ENCODE measurements around the gene PARD3. TPM values are rescaled to one million over a fixed set of nuclear protein-coding genes. Genes with fewer than 3 reads are reported as not detected.

Gene PARD3
- total and polyA plus RNA-seq, 2 donors from 2014 or later = 21.1 to 47.5 TPM

GRCh38 chr10:34190580-34190979 is 624.5 kb downstream of the PARD3 start:
- TF ChIP-seq CTCF (IDR thresholded peaks at IDR 0.05; ENCODE audit: borderline replicate concordance, extremely low read depth, insufficient read depth) = no peak
- H3K36me3 ChIP-seq (ENCODE audit: control insufficient read depth in 2 of 3, insufficient read depth in 3 of 3, low read length in 3 of 3) = no peaks in the 10 kb centered on the region
- no peaks in the 10 kb centered on the region for H3K27me3 ChIP-seq (ENCODE audit: control insufficient read depth, insufficient read depth, low read length)
- FAIRE-seq = no peak
- no peak overlapping the region for H3K27ac ChIP-seq (ENCODE audit: low read depth in 2 of 2, low read length in 2 of 2)
- H3K4me1 ChIP-seq (ENCODE audit: control insufficient read depth in 2 of 3, insufficient read depth in 2 of 3, low read depth in 1 of 3, low read length in 3 of 3) = peaks cover 0 to 1% (median 0%) of the 10 kb centered on the region in 3 donors
- intact Hi-C loops (cut with DNase I) = no loop called here
- DNase-seq = no peak
- H3K4me3 ChIP-seq (ENCODE audit: low read length in 3 of 3) = no peak overlapping the region
- H3K9ac ChIP-seq (ENCODE audit: low read length in 3 of 3) = no peak overlapping the region
- H3K9me3 ChIP-seq (ENCODE audit: control insufficient read depth in 2 of 3, insufficient read depth in 1 of 3, low read length in 3 of 3) = no peaks in the 10 kb centered on the region

GRCh38 chr10:34189830-34190229 is 625.3 kb downstream of the PARD3 start:
- intact Hi-C loops (cut with DNase I) = no loop called here
- H3K9ac ChIP-seq (ENCODE audit: low read length in 3 of 3) = no peak overlapping the region
- FAIRE-seq = no peak

GRCh38 chr10:34188221-34188620 is 626.9 kb downstream of the PARD3 start:
- Histone ChIP-seq H3K9me3 (ENCODE audit: control insufficient read depth in 2 of 3, insufficient read depth in 1 of 3, low read length in 3 of 3) (no peaks in the 10 kb centered on the region), H3K27ac (ENCODE audit: low read depth in 2 of 2, low read length in 2 of 2) (no peak overlapping the region), H3K4me3 (ENCODE audit: low read length in 3 of 3) (no peak overlapping the region), H3K36me3 (ENCODE audit: control insufficient read depth in 2 of 3, insufficient read depth in 3 of 3, low read length in 3 of 3) (no peaks in the 10 kb centered on the region), H3K9ac (ENCODE audit: low read length in 3 of 3) (no peak overlapping the region), H3K27me3 (ENCODE audit: control insufficient read depth, insufficient read depth, low read length) (no peaks in the 10 kb centered on the region), H3K4me1 (ENCODE audit: control insufficient read depth in 2 of 3, insufficient read depth in 2 of 3, low read depth in 1 of 3, low read length in 3 of 3) (peaks cover 0 to 4% (median 0%) of the 10 kb centered on the region in 3 donors)
- intact Hi-C loops (cut with DNase I) = no loop called here
- TF ChIP-seq CTCF (IDR thresholded peaks at IDR 0.05; ENCODE audit: borderline replicate concordance, extremely low read depth, insufficient read depth) = no peak
- DNase-seq = no peak
- FAIRE-seq = no peak

More at GRCh38 chr10:34189830-34190229, 625.3 kb downstream of the PARD3 start:
- Histone ChIP-seq H3K9me3 (ENCODE audit: control insufficient read depth in 2 of 3, insufficient read depth in 1 of 3, low read length in 3 of 3) (no peaks in the 10 kb centered on the region), H3K4me3 (ENCODE audit: low read length in 3 of 3) (no peak overlapping the region), H3K27me3 (ENCODE audit: control insufficient read depth, insufficient read depth, low read length) (no peaks in the 10 kb centered on the region), H3K27ac (ENCODE audit: low read depth in 2 of 2, low read length in 2 of 2) (no peak overlapping the region), H3K36me3 (ENCODE audit: control insufficient read depth in 2 of 3, insufficient read depth in 3 of 3, low read length in 3 of 3) (no peaks in the 10 kb centered on the region), H3K4me1 (ENCODE audit: control insufficient read depth in 2 of 3, insufficient read depth in 2 of 3, low read depth in 1 of 3, low read length in 3 of 3) (no peaks in the 10 kb centered on the region)
- no peak for TF ChIP-seq CTCF (IDR thresholded peaks at IDR 0.05; ENCODE audit: borderline replicate concordance, extremely low read depth, insufficient read depth)
- no peak for DNase-seq

GRCh38 chr10:34187201-34187600 is 627.9 kb downstream of the PARD3 start:
- no peak for TF ChIP-seq CTCF (IDR thresholded peaks at IDR 0.05; ENCODE audit: borderline replicate concordance, extremely low read depth, insufficient read depth)

More at GRCh38 chr10:34187201-34187600, 627.9 kb downstream of the PARD3 start:
- Histone ChIP-seq H3K4me3 (ENCODE audit: low read length in 3 of 3) (no peak overlapping the region), H3K27me3 (ENCODE audit: control insufficient read depth, insufficient read depth, low read length) (no peaks in the 10 kb centered on the region), H3K4me1 (ENCODE audit: control insufficient read depth in 2 of 3, insufficient read depth in 2 of 3, low read depth in 1 of 3, low read length in 3 of 3) (peaks cover 0 to 4% (median 0%) of the 10 kb centered on the region in 3 donors), H3K9me3 (ENCODE audit: control insufficient read depth in 2 of 3, insufficient read depth in 1 of 3, low read length in 3 of 3) (no peaks in the 10 kb centered on the region), H3K36me3 (ENCODE audit: control insufficient read depth in 2 of 3, insufficient read depth in 3 of 3, low read length in 3 of 3) (no peaks in the 10 kb centered on the region), H3K9ac (ENCODE audit: low read length in 3 of 3) (no peak overlapping the region), H3K27ac (ENCODE audit: low read depth in 2 of 2, low read length in 2 of 2) (no peak overlapping the region)
- FAIRE-seq (no peak), DNase-seq (no peak)
- intact Hi-C loops (cut with DNase I) = no loop called here

Data from kidney (tissue), 14 donors.